ENCODE data around the gene CEP131.

DNA sequence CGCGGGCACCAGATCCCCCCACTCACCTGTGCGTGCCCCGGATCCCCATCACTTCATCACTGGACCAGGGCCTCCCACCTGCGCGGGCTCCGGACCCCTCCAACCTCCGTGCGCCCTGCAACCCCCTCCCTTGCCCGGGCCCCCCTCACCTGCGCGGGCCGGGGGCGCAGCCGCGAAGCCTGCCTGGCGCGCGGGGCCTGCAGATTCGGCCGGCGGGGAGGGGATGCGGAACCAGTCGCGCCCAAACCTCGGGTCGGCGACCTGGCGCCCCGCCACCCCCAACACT lies 202 bp downstream of the CEP131 start:
- TF ChIP-seq SIX5 (IDR thresholded peaks at IDR 0.05; ENCODE audit: low read depth, low read length) (no peak), EP300 (IDR thresholded peaks at IDR 0.05; ENCODE audit: borderline replicate concordance in 1 of 2, low read depth in 2 of 2, low read length in 2 of 2) (no peak)

All from H1 (cell line).